Mesenchymal stem cell (in vitro differentiated cells and primary cell): Measurements from ENCODE around the gene OR2Y1.
"Not testable (repeated sequence)": the region's sequence is repeated elsewhere in the genome, so short reads cannot be mapped to it uniquely, and the experiment has no call there.

Experiments used
- DNase-seq: peaks from one replicate; pipeline ENCODE4 v3.0.0-alpha.2; 2013
- H2AFZ ChIP-seq: one replicate; pipeline ENCODE4 v1.6.1; 2013; ENCODE audit warnings: low read depth, mild to moderate bottlenecking, control low read depth, inconsistent platforms, low read length, moderate library complexity
- H2AK5ac ChIP-seq: 2 replicates; pipeline ENCODE4 v1.6.1; 2013; ENCODE audit warnings: low read length, moderate library complexity, mild to moderate bottlenecking, inconsistent platforms; ENCODE audit not compliant: severe bottlenecking
- H2BK120ac ChIP-seq: one replicate; pipeline ENCODE4 v1.6.1; 2013; ENCODE audit warnings: low read depth, mild to moderate bottlenecking, inconsistent platforms, low read length, moderate library complexity
- H2BK12ac ChIP-seq, 2 experiments: one replicate each; pipeline ENCODE4 v1.6.1; 2013; ENCODE audit warnings: inconsistent platforms in 2 of 2, low read length in 2 of 2, mild to moderate bottlenecking in 2 of 2, moderate library complexity in 2 of 2, control low read depth in 1 of 2
- H2BK15ac ChIP-seq: one replicate; pipeline ENCODE4 v1.6.1; 2013; ENCODE audit warnings: mild to moderate bottlenecking, low read depth, inconsistent platforms; ENCODE audit not compliant: poor library complexity, severe bottlenecking
- H2BK5ac ChIP-seq: 2 replicates; pipeline ENCODE4 v1.6.1; 2013; ENCODE audit warnings: low read depth, mild to moderate bottlenecking, low read length, control low read depth, inconsistent platforms; ENCODE audit not compliant: poor library complexity, severe bottlenecking
- H3K14ac ChIP-seq, 2 experiments: one replicate each; pipeline ENCODE4 v1.6.1; 2013; ENCODE audit warnings: inconsistent platforms in 2 of 2, low read length in 2 of 2, control low read depth in 1 of 2, mild to moderate bottlenecking in 1 of 2, moderate library complexity in 1 of 2
- H3K18ac ChIP-seq, 2 experiments: one replicate each; pipeline ENCODE4 v1.6.1; 2013; ENCODE audit warnings: inconsistent platforms in 2 of 2, low read length in 2 of 2, control low read depth in 1 of 2, low read depth in 1 of 2, mild to moderate bottlenecking in 1 of 2
- H3K23ac ChIP-seq, 2 experiments: one replicate each; pipeline ENCODE4 v1.6.1; 2013; ENCODE audit warnings: inconsistent platforms in 2 of 2, low read length in 2 of 2, mild to moderate bottlenecking in 2 of 2, moderate library complexity in 2 of 2, control low read depth in 1 of 2
- H3K27ac ChIP-seq: 2 replicates; pipeline ENCODE4 v1.5.1; 2013; ENCODE audit warnings: mild to moderate bottlenecking, moderate library complexity, low read length, control low read depth, inconsistent platforms; ENCODE audit not compliant: poor library complexity, severe bottlenecking
- H3K27me3 ChIP-seq, 2 experiments: 2 replicates each; pipeline versions ENCODE4 v1.6.1 to v1.7.0; 2013; ENCODE audit warnings: low read length in 2 of 2, mild to moderate bottlenecking in 2 of 2, moderate library complexity in 2 of 2, control low read depth in 1 of 2, inconsistent platforms in 1 of 2; ENCODE audit not compliant: control insufficient read depth in 1 of 2, insufficient read depth in 1 of 2
- H3K36me3 ChIP-seq, 2 experiments: 2 replicates each; pipeline versions ENCODE4 v1.6.1 to v1.7.0; 2013; ENCODE audit warnings: low read length in 2 of 2, control low read depth in 1 of 2, inconsistent platforms in 1 of 2, low read depth in 1 of 2, mild to moderate bottlenecking in 1 of 2; ENCODE audit not compliant: insufficient read depth in 2 of 2, control insufficient read depth in 1 of 2
- H3K4ac ChIP-seq, 2 experiments: one replicate each; pipeline ENCODE4 v1.6.1; 2013; ENCODE audit warnings: inconsistent platforms in 2 of 2, low read length in 2 of 2, mild to moderate bottlenecking in 2 of 2, moderate library complexity in 2 of 2, control low read depth in 1 of 2, low read depth in 1 of 2
- H3K4me1 ChIP-seq: 2 replicates; pipeline ENCODE4 v1.6.1; 2013; ENCODE audit warnings: low read depth, low read length, control low read depth; ENCODE audit not compliant: control insufficient read depth, insufficient read depth
- H3K4me2 ChIP-seq: 2 replicates; pipeline ENCODE4 v1.6.1; 2013; ENCODE audit warnings: low read length, mild to moderate bottlenecking, inconsistent platforms; ENCODE audit not compliant: poor library complexity, severe bottlenecking
- H3K4me3 ChIP-seq, 2 experiments: 2 replicates each; pipeline versions ENCODE4 v1.5.1 to v1.7.0; 2013; ENCODE audit warnings: low read length in 2 of 2, mild to moderate bottlenecking in 2 of 2, control low read depth in 1 of 2, low read depth in 1 of 2; ENCODE audit not compliant: insufficient read depth in 1 of 2
- H3K79me1 ChIP-seq: replicated peaks from 2 replicates; pipeline ENCODE4 v1.6.1; 2013; ENCODE audit warnings: mild to moderate bottlenecking, control low read depth, low read length, inconsistent platforms; ENCODE audit not compliant: poor library complexity, severe bottlenecking
- H3K9ac ChIP-seq: 2 replicates; pipeline ENCODE4 v1.7.0; 2013; ENCODE audit warnings: mild to moderate bottlenecking, low read length, moderate library complexity
- H3K9me3 ChIP-seq: 2 replicates; pipeline ENCODE4 v1.7.0; 2013; ENCODE audit warnings: mild to moderate bottlenecking, low read length; ENCODE audit not compliant: control insufficient read depth
- H4K8ac ChIP-seq: one replicate; pipeline ENCODE4 v1.6.1; 2013; ENCODE audit warnings: inconsistent platforms, mild to moderate bottlenecking, low read length, moderate library complexity
- H4K91ac ChIP-seq: one replicate; pipeline ENCODE4 v1.6.1; 2013; ENCODE audit warnings: mild to moderate bottlenecking, low read length, inconsistent platforms
- WGBS: methylation state at CpG from one replicate; pipeline ENCODE4 v1.1.7; 2013; ENCODE audit warnings: mixed read lengths; 5-methylcytosine and 5-hydroxymethylcytosine counted together

OR2Y1 gene

GRCh38 chr5:180703371-180703770 is 36.5 kb downstream of the OR2Y1 start:
- not testable (repeated sequence) for H4K91ac ChIP-seq, H2AK5ac ChIP-seq, H2BK5ac ChIP-seq, H2BK15ac ChIP-seq, H3K4ac ChIP-seq, H3K23ac ChIP-seq, H2BK120ac ChIP-seq, DNase-seq, H3K79me1 ChIP-seq, H3K4me1 ChIP-seq, H3K18ac ChIP-seq, H4K8ac ChIP-seq, H3K36me3 ChIP-seq, H3K27me3 ChIP-seq, H3K27ac ChIP-seq, H3K9ac ChIP-seq, H2AFZ ChIP-seq, H3K4me3 ChIP-seq, H2BK12ac ChIP-seq, H3K14ac ChIP-seq, H3K4me2 ChIP-seq, H3K9me3 ChIP-seq
- 82% methylated on average over 2 of the region's 2 CpGs for WGBS

- H3K23ac ChIP-seq, H3K9ac ChIP-seq, H2AFZ ChIP-seq, H3K14ac ChIP-seq, H3K4me2 ChIP-seq, H2BK120ac ChIP-seq, H2BK15ac ChIP-seq, H3K18ac ChIP-seq, H3K4me3 ChIP-seq, H2AK5ac ChIP-seq, H3K36me3 ChIP-seq, H4K8ac ChIP-seq, H3K79me1 ChIP-seq, H3K27ac ChIP-seq, H3K4me1 ChIP-seq, H2BK12ac ChIP-seq, H4K91ac ChIP-seq, H3K4ac ChIP-seq, H3K27me3 ChIP-seq, H2BK5ac ChIP-seq, DNase-seq: not testable (repeated sequence)
- H3K9me3 ChIP-seq, result peaks cover 24% of the 10 kb centered on the region
- WGBS, result 81% methylated on average over 4 of the region's 4 CpGs
Observed at GRCh38 chr5:180700440-180700839, 39.4 kb downstream of the OR2Y1 start.

DNA sequence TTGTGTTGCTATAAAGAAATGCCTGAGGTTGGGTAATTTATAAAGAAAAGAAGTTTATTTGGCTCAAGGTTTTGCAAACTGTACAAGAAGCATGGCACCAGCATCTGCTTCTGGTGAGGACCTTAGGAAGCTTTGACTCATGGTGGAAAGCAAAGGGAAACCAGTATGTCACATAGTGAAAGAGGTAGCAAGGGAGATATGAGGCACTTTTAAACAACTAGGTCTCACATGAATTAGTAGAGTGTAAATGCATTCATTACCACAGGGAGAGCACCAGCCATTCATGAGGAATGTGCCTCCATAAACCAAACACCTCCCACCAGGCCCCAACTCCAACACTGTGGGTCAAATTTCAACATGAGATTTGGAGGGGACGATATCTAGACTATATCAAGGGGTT is 40.8 kb downstream of the OR2Y1 start:
- Histone ChIP-seq H3K14ac (no peak overlapping the region), H3K27me3 (peaks cover 0 to 4% of the 10 kb centered on the region in 2 experiments), H4K91ac (no peak overlapping the region), H3K4ac (no peak overlapping the region), H3K18ac (no peak overlapping the region), H3K79me1 (no peaks in the 10 kb centered on the region), H3K23ac (no peak overlapping the region), H2BK15ac (no peak overlapping the region), H2AK5ac (no peak overlapping the region), H4K8ac (no peak overlapping the region), H2BK12ac (no peak overlapping the region), H3K4me1 (no peaks in the 10 kb centered on the region), H2BK120ac (no peak overlapping the region), H2BK5ac (no peak overlapping the region), H3K36me3 (no peaks in the 10 kb centered on the region), H3K4me3 (no peak overlapping the region), H3K4me2 (no peak overlapping the region), H2AFZ (no peak overlapping the region), H3K9me3 (peaks cover 24% of the 10 kb centered on the region), H3K9ac (no peak overlapping the region), H3K27ac (no peak overlapping the region)
- no CpG with 5 or more reads among the region's 1 CpG for WGBS
- DNase-seq, result no peak

GRCh38 chr5:180696116-180696515 is 43.7 kb downstream of the OR2Y1 start:
- WGBS, result 86% methylated on average over 1 of the region's 1 CpG

More at GRCh38 chr5:180696116-180696515, 43.7 kb downstream of the OR2Y1 start:
- Histone ChIP-seq H2BK5ac (peak overlapping the region; percentile 73), H2AK5ac (no peak overlapping the region), H2BK15ac (no peak overlapping the region), H2AFZ (no peak overlapping the region), H3K9ac (no peak overlapping the region), H4K91ac (no peak overlapping the region), H3K4me2 (no peak overlapping the region), H3K79me1 (no peaks in the 10 kb centered on the region), H3K4ac (no peak overlapping the region), H3K4me1 (no peaks in the 10 kb centered on the region), H3K14ac (no peak overlapping the region), H4K8ac (no peak overlapping the region), H3K18ac (no peak overlapping the region), H2BK120ac (no peak overlapping the region), H3K27me3 (peaks cover 8 to 18% of the 10 kb centered on the region in 2 experiments), H3K27ac (no peak overlapping the region), H3K9me3 (peaks cover 24% of the 10 kb centered on the region), H3K4me3 (no peak overlapping the region), H3K23ac (no peak overlapping the region), H3K36me3 (no peaks in the 10 kb centered on the region), H2BK12ac (no peak overlapping the region)
- no peak for DNase-seq
